ENCODE data around the gene COL4A4. TPM values are rescaled to one million over a fixed set of nuclear protein-coding genes. Genes with fewer than 3 reads are reported as not detected.

COL4A4 gene
- total RNA-seq, 1 donor from 2014 or later, result 24.3 TPM

DNA sequence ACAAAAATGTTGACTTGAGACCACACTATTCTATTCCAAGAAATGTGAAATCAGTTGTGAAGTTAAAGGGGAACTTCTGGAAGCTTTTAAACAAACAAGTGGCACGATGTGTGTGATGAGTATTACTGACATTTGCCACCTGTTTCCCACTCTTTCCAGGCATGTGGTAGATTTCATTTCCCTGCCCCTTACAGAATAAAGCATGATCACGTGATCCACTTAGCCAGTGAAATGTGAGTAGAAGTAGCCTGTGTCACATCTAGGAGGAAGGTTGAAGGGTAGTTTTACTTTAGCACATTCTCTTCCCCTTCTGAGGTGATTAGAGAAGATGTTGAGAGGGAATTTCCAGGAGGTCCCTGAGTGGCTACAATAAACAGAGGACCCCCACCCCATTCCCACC is 3.8 kb downstream of the COL4A4 start:
- TF ChIP-seq, protein P1, sequence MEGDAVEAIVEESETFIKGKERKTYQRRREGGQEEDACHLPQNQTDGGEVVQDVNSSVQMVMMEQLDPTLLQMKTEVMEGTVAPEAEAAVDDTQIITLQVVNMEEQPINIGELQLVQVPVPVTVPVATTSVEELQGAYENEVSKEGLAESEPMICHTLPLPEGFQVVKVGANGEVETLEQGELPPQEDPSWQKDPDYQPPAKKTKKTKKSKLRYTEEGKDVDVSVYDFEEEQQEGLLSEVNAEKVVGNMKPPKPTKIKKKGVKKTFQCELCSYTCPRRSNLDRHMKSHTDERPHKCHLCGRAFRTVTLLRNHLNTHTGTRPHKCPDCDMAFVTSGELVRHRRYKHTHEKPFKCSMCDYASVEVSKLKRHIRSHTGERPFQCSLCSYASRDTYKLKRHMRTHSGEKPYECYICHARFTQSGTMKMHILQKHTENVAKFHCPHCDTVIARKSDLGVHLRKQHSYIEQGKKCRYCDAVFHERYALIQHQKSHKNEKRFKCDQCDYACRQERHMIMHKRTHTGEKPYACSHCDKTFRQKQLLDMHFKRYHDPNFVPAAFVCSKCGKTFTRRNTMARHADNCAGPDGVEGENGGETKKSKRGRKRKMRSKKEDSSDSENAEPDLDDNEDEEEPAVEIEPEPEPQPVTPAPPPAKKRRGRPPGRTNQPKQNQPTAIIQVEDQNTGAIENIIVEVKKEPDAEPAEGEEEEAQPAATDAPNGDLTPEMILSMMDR (IDR thresholded peaks at IDR 0.05), result no peak
- Histone ChIP-seq H3K4me1 (peaks cover 9% of the 10 kb centered on the region), H3K4me3 (no peak overlapping the region), H3K36me3 (no peaks in the 10 kb centered on the region), H3K9me3 (no peaks in the 10 kb centered on the region), H3K27me3 (ENCODE audit: low read depth) (peaks cover 28% of the 10 kb centered on the region), H3K27ac (no peak overlapping the region)
- intact Hi-C loops (cut with DNase I), result no loop called here
- ATAC-seq (no peak), DNase-seq (no peak)

DNA sequence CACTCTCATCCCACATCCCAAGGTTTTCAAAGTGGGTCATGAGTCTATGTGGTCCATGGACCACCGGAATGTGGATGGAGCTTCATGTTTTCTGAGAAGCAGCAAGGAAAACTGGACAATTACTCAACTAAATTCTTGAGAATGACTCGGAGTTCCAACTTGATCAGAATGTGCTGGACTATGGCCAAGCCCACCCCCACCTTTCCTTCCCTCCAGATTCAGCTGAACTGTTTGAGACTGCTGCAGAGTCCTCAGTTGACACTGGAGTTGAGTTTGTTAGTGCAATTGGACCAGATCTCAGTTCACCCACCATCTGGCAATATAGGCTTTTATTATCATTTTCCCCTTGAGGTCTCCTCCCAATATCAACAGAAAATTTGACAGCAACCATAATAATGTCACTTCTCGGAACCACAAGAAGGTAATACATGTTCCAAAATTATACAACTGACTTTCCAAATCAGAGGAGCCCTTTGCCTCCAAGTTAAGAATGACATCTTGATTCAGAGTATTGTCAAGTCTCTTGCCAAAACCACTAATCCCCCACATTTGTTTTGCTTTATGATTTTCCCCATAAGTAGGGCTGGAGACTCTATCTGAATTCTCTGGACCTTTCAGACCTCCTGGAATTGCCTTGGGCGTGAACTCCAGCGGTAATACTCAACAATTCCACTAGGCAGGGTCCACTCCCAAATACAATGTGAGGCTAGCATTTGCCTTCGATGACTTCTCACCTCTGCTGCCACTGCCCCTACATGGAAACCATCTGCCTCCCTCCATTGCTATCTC is 8.8 kb downstream of the COL4A4 start:
- no peak overlapping the region for H3K27ac ChIP-seq

DNA sequence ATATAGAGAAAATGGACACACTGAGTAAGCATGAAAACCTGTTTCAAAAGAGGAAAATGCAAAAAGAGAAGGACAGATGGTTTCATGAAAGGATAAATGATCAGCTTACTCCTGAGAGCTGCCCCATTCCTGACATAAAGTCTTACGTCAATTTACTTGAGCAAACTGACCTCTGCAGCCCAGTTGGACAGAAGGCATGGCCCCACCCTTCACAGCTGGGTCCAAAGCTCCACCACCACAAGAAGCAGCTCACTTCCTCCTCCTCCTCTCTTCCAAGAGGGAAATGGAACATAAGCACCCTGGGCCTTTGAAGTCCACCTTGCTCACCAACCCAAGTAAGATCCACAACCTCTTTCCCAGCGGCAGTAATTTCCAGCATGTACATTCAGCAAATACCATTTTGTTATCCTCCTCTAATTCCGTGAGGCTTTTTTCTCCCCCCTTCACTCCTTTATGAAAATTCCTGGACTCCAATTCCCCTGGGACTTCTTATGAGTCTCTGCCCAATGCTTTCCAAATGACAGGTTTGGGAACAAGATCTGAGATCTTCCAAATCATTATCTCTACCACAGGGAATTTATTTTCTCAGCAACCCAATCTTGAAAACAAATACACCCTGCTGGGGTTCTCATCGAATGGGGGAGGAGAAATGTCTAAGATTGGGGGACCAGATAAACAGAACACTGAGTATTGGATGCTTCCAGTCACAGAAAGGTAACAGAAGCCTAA is 10.1 kb downstream of the COL4A4 start:
- Histone ChIP-seq H3K27ac (no peak overlapping the region), H3K9me3 (no peaks in the 10 kb centered on the region), H3K27me3 (ENCODE audit: low read depth) (no peaks in the 10 kb centered on the region), H3K36me3 (no peaks in the 10 kb centered on the region), H3K4me1 (no peaks in the 10 kb centered on the region), H3K4me3 (no peak overlapping the region)
- intact Hi-C loops (cut with DNase I), result no loop called here
- no peak for ATAC-seq
- DNase-seq, result no peak
- TF ChIP-seq, protein P1 (IDR thresholded peaks at IDR 0.05), result no peak

More for the DNA sequence above, 8.8 kb downstream of the COL4A4 start:
- Histone ChIP-seq H3K4me3 (no peak overlapping the region), H3K36me3 (no peaks in the 10 kb centered on the region), H3K27me3 (ENCODE audit: low read depth) (no peaks in the 10 kb centered on the region), H3K4me1 (no peaks in the 10 kb centered on the region), H3K9me3 (no peaks in the 10 kb centered on the region)
- ATAC-seq, result no peak
- TF ChIP-seq, protein P1 (IDR thresholded peaks at IDR 0.05), result no peak
- no peak for DNase-seq
- intact Hi-C loops (cut with DNase I), result no loop called here

DNA sequence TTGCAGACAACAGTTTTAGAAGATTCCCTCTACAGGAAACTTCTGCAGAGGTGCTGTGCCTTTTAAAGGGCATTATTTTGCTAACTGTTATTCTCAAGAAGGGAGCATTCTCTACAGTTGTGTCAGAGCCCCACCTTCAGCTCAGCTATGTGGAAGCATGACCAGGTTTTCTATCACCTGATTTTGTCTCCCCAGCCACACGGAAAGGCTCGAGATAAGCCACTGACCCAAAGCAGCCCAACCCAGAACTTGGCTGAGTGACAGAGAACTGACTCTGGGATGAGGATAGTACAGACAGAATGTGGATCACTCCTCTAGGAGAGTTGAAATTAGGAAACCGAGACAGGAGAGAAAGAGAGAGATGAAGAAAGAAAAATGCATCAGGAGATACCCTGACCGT is 10.7 kb downstream of the COL4A4 start:
- intact Hi-C loops (cut with DNase I), result no loop called here
- Histone ChIP-seq H3K4me1 (no peaks in the 10 kb centered on the region), H3K4me3 (no peak overlapping the region), H3K36me3 (no peaks in the 10 kb centered on the region), H3K9me3 (no peaks in the 10 kb centered on the region), H3K27me3 (ENCODE audit: low read depth) (no peaks in the 10 kb centered on the region), H3K27ac (no peak overlapping the region)
- DNase-seq (no peak), ATAC-seq (peak; percentile 47 to 70)
- TF ChIP-seq, protein P1 (IDR thresholded peaks at IDR 0.05), result no peak

DNA sequence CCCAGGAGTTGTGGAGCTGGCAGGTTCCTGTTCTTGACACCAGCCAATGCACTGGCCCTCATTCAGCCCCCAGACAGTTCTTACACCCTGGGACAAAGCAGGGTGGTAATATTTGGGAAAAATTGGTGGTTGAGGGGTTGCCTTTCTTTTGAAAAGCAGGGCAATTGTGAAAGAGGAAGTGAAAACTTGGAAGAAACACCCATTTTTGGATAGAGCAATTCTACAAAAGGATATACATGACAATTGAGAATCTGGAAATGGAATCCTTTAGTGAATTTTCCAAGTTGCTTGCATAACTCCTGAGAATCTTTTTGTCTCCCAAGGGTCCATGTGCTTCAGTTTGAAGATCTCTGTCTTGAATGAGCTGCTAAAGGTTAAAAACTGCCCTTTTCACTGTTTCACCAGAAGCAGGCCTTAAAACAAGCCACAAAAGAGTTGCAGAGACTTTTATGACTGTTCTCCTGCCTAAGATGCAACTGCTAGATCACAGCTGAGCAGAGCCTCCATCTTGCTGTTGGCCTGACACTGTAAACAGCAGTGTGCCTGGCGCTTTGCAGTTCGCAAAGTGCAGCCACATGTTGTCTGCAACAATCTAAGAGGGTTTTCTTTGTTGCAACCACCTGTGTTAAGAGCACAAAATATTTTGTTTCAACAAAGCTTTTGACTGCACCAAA is 11.8 kb downstream of the COL4A4 start:
- Histone ChIP-seq H3K27me3 (ENCODE audit: low read depth) (no peaks in the 10 kb centered on the region), H3K9me3 (peaks cover 4% of the 10 kb centered on the region), H3K27ac (no peak overlapping the region), H3K36me3 (no peaks in the 10 kb centered on the region), H3K4me3 (no peak overlapping the region), H3K4me1 (no peaks in the 10 kb centered on the region)
- TF ChIP-seq, protein P1 (IDR thresholded peaks at IDR 0.05), result no peak
- no peak for DNase-seq
- intact Hi-C loops (cut with DNase I), result no loop called here
- no peak for ATAC-seq

Data from lower lobe of right lung (tissue), 2 donors.